Vein endothelial cell (primary cell): ENCODE data around the gene CIP2A. TPM values are rescaled to one million over a fixed set of nuclear protein-coding genes. Genes with fewer than 3 reads are reported as not detected.

Experiments
- small RNA-seq: library from RNA; depleted of rRNA; stranded (forward); fragments of <200 nt; gene quantifications from one replicate; pipeline ENCODE3, GENCODE V24; 2012
- total RNA-seq: library from RNA; depleted of rRNA; stranded (reverse); fragments of >200 nt; gene quantifications from 2 replicates; pipeline ENCODE4 v1.2.3, GENCODE V29; 2012

CIP2A gene
- 16.7 and 30.0 TPM in 2 replicates for total RNA-seq

DNA sequence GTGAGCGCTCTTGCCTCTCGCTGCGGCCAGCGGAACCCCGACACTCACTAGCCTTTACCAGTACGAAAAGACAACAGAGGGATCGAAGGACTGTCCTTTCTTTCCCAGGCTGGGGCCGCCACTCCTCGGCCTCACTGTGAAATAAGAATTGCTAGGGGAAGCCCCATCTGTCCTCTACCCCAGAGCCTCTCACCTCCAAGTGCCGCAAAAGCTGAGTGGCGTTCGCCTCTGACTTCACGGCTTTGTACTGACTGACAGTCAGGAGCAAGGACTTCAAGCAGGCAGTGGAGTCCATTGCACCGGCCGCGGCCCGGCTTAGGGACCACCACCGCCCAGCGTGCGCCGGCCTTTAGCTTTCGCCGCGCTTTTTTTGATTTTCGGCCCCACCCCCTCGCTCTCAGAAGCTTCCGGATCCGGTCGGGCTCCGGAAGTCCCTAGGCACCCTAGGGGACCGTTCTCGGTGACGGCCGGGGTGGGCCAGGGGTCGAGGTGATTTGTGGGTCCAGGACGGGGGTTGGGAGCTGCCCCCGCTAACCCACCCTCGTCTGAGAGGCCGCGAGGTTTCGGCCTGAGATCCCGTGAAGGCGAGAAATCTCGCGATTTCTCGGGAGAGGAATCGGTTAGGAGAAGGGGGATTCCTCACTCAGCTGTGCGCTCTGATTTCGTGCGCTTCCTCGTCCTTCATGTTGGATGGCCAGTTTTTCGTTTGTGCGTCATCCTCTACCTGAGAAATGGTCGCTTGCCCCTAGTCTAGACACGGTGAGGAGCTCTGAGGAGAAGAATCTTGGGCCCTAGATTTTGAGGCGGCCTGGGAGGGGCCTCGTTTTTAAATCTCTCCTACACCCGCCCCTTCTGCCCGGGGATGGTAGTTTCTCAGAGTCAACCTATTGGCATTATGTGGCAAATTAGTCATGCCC lies at the start of gene CIP2A, which contains the start of gene DZIP3:
CIP2A (minus strand) TSS at position 358 of the 917 bp plus-strand sequence; CDS start at position 295, 63 bp downstream.
DZIP3 (plus strand) TSS at position 642 of the 917 bp plus-strand sequence. CDS start 15,685 bp downstream, outside the sequence.

DNA sequence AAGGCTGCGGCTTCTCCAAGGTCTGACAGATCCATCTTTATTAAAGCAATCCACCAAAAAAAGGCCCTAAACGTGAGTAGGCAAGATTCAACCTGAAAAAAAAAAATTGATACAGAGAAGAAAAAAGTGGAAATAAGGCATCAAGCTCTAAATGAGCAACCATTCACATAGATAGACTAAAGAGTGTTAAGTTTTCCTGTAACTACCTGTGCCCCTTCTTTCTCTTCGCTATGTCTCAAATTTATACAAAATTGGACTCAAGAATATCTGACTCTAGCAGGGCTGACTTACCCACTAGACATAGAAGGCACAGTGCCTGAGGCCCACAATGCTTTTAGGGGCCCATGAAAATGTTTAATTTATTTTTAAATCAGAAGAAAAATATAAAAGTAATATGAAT lies 78.7 kb downstream of the CIP2A start, which contains the start of gene MYH15:
MYH15 (minus strand) TSS at position 101 of the 400 bp plus-strand sequence; CDS start at position 35, 66 bp downstream.

Small RNA genes lying within 50 kb of the gene (small RNA-seq; reads per million reads assigned to genes)
- 0.34 reads per million, percentile 14 among the genes with 10 or more reads in this experiment for gene RF00156

Other genes with a start within 250 kb of the CIP2A start
- gene MYH15, start 78.8 kb downstream of the CIP2A start, total RNA-seq = under 0.01 and 0.10 TPM in 2 replicates
- gene DZIP3, start 284 bp upstream of the CIP2A start, total RNA-seq = 4.6 and 5.1 TPM in 2 replicates
- gene RETNLB, start 168.0 kb upstream of the CIP2A start, total RNA-seq = not detected in 2 replicates
- gene TRAT1, start 233.3 kb upstream of the CIP2A start, total RNA-seq = not detected in 2 replicates